Thyroid gland (tissue), 4 donors: ENCODE results near the gene RAN. TPM values are rescaled to one million over a fixed set of nuclear protein-coding genes. Genes with fewer than 3 reads are reported as not detected.

ENCODE experiments used
- DNase-seq, 2 donors: peaks; one replicate each; pipeline ENCODE4 v3.0.0-alpha.2; 2019
- H3K27ac ChIP-seq, 3 donors: fragments of 200-600 bp; sonication (generic); 1 replicate in 2 of 3; 2 replicates in 1 of 3; pipeline ENCODE4 v1.5.1; 2016 to 2019; ENCODE audit warnings: mild to moderate bottlenecking in 1 of 3, moderate library complexity in 1 of 3
- H3K27me3 ChIP-seq: fragments of 200-600 bp; sonication (generic); one replicate; pipeline ENCODE4 v1.5.1; 2019
- H3K36me3 ChIP-seq, 2 donors: fragments of 200-600 bp; sonication (generic); one replicate each; pipeline ENCODE4 v1.5.1; 2016 to 2019
- H3K4me1 ChIP-seq, 2 donors: fragments of 200-600 bp; sonication (generic); one replicate each; pipeline ENCODE4 v1.5.1; 2017 to 2019
- H3K4me3 ChIP-seq, 3 donors: fragments of 200-600 bp; sonication (generic); replicated peaks in 1 of 3; 1 replicate in 2 of 3; 2 replicates in 1 of 3; pipeline ENCODE4 v1.5.1; 2016; ENCODE audit warnings: mild to moderate bottlenecking in 1 of 3
- H3K9me3 ChIP-seq: fragments of 200-600 bp; sonication (generic); one replicate; pipeline ENCODE4 v1.5.1; 2017
- POLR2A ChIP-seq, 2 donors: fragments of 450-650 bp; IDR thresholded peaks; one replicate each; pipeline ENCODE4 v1.6.1; 2017; ENCODE audit warnings: antibody characterized with exemption in 2 of 2, mild to moderate bottlenecking in 2 of 2, moderate library complexity in 1 of 2
- WGBS, 2 donors: methylation state at CpG; one replicate each; pipeline ENCODE4 v1.1.5; 2017; 5-methylcytosine and 5-hydroxymethylcytosine counted together
- intact Hi-C: fragments of 100-400 bp; cut with DNase I; formaldehyde crosslinking; loops from one replicate; pipeline ENCODE4 v1.15.1; 2023
- total RNA-seq, 4 donors: library from RNA; depleted of rRNA; stranded (reverse); fragments of >200 nt; gene quantifications; one replicate each; pipeline ENCODE4 v1.2.3, GENCODE V29; 2016
- TF ChIP-seq, protein P1 (sequence below), 6 experiments: fragments of 200-600 bp in 3 of 6; fragments of 450-650 bp in 3 of 6; sonication (generic) in 3 of 6; IDR thresholded peaks; one replicate each; pipeline ENCODE4 v1.5.1; 2016 to 2019; ENCODE audit warnings: antibody characterized with exemption in 6 of 6, mild to moderate bottlenecking in 2 of 6, inconsistent platforms in 1 of 6, moderate library complexity in 1 of 6

Gene RAN
- total RNA-seq, 4 donors from 2014 or later, result 123 to 169 (median 142) TPM

DNA sequence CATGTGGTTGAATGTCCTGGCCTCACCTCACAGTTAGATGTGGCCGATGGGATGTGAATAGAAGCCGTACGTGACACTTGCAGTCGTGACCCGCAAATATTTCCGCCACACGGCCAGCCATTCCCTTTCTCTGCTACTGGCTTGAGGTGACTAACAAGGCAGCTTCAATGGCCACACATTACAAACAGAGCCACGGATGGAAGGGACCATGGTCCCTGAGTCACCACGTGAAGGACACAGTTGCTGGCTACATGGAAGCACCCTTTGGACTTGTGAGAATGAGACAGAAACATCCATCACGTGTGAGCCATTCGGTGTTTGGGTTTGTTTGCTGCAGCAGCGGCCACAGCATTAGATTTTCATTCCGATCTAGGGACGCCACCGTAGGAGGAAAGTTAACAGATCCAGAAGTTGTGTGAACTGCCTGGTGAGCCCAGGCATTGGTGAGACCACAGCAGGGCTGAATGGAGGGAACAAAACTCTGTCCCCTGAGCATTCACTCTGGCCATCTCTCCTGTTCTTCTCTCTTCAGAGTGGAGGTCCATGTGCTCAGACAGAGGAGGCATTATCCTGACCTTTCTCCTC is 48.3 kb downstream of the RAN start:
- no peak overlapping the region for H3K4me3 ChIP-seq
- no peak for TF ChIP-seq POLR2A (IDR thresholded peaks at IDR 0.05)
- TF ChIP-seq, protein P1, sequence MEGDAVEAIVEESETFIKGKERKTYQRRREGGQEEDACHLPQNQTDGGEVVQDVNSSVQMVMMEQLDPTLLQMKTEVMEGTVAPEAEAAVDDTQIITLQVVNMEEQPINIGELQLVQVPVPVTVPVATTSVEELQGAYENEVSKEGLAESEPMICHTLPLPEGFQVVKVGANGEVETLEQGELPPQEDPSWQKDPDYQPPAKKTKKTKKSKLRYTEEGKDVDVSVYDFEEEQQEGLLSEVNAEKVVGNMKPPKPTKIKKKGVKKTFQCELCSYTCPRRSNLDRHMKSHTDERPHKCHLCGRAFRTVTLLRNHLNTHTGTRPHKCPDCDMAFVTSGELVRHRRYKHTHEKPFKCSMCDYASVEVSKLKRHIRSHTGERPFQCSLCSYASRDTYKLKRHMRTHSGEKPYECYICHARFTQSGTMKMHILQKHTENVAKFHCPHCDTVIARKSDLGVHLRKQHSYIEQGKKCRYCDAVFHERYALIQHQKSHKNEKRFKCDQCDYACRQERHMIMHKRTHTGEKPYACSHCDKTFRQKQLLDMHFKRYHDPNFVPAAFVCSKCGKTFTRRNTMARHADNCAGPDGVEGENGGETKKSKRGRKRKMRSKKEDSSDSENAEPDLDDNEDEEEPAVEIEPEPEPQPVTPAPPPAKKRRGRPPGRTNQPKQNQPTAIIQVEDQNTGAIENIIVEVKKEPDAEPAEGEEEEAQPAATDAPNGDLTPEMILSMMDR (IDR thresholded peaks at IDR 0.05), result no peak
- 93% methylated on average over 15 of the region's 15 CpGs for WGBS, 2 donors
- no peak for DNase-seq
- no peaks in the 10 kb centered on the region for H3K36me3 ChIP-seq
- H3K4me1 ChIP-seq, result peaks cover 0 to 8% of the 10 kb centered on the region in 2 donors
- H3K27me3 ChIP-seq, result no peaks in the 10 kb centered on the region
- intact Hi-C loops, result no loop called here
- peak overlapping the region in 1 of 3 donors; percentile 56 for H3K27ac ChIP-seq
- no peaks in the 10 kb centered on the region for H3K9me3 ChIP-seq

DNA sequence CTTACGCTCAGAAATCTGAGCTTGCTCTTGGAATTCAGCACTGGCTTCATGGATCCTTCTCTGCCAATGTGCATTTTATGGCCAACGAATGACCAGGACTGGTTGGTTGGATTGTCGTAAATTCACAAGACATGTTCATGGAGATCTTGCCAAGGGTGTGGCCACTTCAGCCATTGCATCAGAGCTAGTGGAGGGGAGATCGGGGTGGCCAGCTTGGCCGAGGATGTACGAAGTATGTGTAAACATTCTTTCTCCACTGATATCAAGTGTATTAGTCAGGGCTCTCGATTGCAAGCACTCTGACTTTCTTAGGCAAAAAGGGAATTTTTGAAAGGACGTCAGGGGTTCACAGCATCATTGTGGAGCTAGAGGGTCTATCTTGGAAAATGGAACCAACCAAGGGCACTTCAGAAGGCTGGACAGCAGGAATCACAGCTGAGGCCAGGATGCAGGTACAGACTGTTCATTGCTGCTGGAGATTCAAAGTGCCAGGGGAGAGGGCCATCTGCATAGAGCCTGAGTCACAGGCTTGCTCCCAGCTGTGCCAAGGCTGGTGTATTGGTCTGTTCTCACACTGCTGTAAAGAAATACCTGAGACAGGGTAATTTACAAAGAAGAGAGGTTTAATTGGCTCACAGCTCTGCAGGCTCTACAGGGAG is 49.0 kb downstream of the RAN start:
- no peaks in the 10 kb centered on the region for H3K9me3 ChIP-seq
- TF ChIP-seq, protein P1 (IDR thresholded peaks at IDR 0.05), result no peak
- TF ChIP-seq POLR2A (IDR thresholded peaks at IDR 0.05), result no peak
- no peaks in the 10 kb centered on the region for H3K27me3 ChIP-seq
- H3K27ac ChIP-seq, result peak overlapping the region in 1 of 3 donors; percentile 56
- peak; percentile 25 to 34 for DNase-seq
- H3K4me1 ChIP-seq, result peaks cover 0 to 8% of the 10 kb centered on the region in 2 donors
- WGBS, 2 donors, result 66 to 68% methylated on average over 8 of the region's 8 CpGs
- H3K36me3 ChIP-seq, result no peaks in the 10 kb centered on the region
- intact Hi-C loops, result no loop called here
- no peak overlapping the region for H3K4me3 ChIP-seq

DNA sequence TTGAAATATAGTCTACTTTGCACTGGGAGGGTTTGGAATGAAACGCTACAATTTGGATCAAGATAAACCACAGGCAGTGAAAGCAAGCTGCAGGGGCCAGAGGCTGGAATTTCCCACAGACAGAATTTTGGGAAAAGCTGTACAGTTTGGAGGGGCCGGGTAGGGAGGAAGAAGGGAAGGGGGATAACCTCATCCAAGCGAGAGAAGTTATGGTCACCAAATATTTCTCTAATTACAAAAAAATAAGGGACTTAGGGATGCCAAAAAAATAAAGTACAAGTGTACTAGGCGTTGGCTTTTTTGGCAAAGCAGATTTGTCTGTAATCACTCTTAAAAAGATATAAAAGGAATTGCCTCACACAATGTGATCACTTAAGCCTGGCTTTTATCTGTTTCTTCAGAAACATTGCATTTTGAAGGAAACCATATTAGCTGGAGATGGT is 50.7 kb downstream of the RAN start:
- H3K9me3 ChIP-seq, result no peaks in the 10 kb centered on the region
- H3K27me3 ChIP-seq, result no peaks in the 10 kb centered on the region
- 58 to 64% methylated on average over 4 of the region's 4 CpGs for WGBS, 2 donors
- intact Hi-C loops, result no loop called here
- TF ChIP-seq, protein P1 (IDR thresholded peaks at IDR 0.05), result no peak
- TF ChIP-seq POLR2A (IDR thresholded peaks at IDR 0.05), result no peak
- H3K4me3 ChIP-seq, result no peak overlapping the region
- no peak overlapping the region for H3K27ac ChIP-seq
- DNase-seq, result no peak
- H3K4me1 ChIP-seq, result no peaks in the 10 kb centered on the region
- no peaks in the 10 kb centered on the region for H3K36me3 ChIP-seq

DNA sequence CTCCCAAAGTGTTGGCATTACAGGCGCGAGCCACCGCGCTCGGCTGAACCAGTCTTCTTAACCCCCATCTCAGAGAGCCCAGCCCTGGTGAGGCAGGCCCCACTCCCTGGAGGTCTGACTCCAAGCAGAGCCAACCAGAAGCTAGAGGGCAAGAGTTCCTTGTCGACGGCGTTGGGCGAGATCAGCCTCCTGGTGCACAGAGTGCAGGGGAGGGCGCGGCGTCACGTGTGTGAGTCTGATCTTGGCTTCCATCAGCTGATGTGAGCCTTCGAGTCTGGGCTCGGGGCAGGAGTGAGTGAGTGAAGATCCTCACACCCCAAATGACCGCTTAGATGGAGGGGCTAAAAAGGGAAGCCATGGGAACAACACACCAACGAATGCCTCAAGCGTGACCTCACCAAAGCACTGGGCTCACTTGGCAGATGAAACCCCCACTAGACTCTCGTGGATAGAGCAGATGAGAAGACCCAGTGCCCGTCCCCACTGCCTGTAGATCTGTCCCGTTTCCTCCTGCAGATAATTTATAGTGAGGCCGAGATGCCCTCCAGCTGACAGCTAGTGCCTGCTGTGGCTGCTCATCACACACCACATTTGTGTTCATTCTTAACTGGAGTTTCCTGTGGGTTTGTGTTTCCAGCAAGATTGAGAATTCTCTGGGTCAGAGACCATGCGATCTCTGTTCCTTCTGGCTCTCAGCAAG is 53.2 kb downstream of the RAN start:
- Histone ChIP-seq H3K4me3 (no peak overlapping the region), H3K27ac (no peak overlapping the region), H3K27me3 (no peaks in the 10 kb centered on the region), H3K9me3 (no peaks in the 10 kb centered on the region), H3K4me1 (no peaks in the 10 kb centered on the region), H3K36me3 (no peaks in the 10 kb centered on the region)
- intact Hi-C loops, result no loop called here
- WGBS, 2 donors, result 89 to 91% methylated on average over 20 to 23 of the region's 23 CpGs
- no peak for TF ChIP-seq POLR2A (IDR thresholded peaks at IDR 0.05)
- TF ChIP-seq, protein P1 (IDR thresholded peaks at IDR 0.05), result no peak
- no peak for DNase-seq

DNA sequence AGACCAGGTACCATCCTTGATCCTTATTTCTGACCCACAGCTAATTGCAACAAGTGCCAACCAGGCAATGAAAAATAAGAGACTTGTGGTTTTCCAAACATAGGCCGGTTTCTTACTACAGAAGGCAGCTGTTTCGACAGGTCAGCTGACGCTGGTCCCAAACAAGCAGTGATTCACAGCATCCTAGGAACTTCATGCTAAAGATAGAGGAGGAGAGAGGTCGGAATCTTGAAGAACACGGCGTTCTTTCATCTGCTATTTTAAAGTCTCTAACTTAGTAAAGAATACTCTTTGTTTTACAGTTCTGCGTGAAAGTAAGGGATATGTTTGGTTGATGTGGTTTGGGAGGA is 53.8 kb downstream of the RAN start:
- no peaks in the 10 kb centered on the region for H3K4me1 ChIP-seq
- no peaks in the 10 kb centered on the region for H3K27me3 ChIP-seq
- intact Hi-C loops, result no loop called here
- TF ChIP-seq, protein P1 (IDR thresholded peaks at IDR 0.05), result no peak
- no peak for TF ChIP-seq POLR2A (IDR thresholded peaks at IDR 0.05)
- no peaks in the 10 kb centered on the region for H3K36me3 ChIP-seq
- DNase-seq, result no peak
- WGBS, 2 donors, result 86 to 91% methylated on average over 7 of the region's 7 CpGs
- no peak overlapping the region for H3K4me3 ChIP-seq
- H3K9me3 ChIP-seq, result no peaks in the 10 kb centered on the region
- H3K27ac ChIP-seq, result no peak overlapping the region
